Keratinocyte (primary cell): ENCODE results near the gene ZNF445.
"Not testable (repeated sequence)": the region's sequence is repeated elsewhere in the genome, so short reads cannot be mapped to it uniquely, and the experiment has no call there.

Source experiments
- EZH2 ChIP-seq: IDR thresholded peaks from one replicate; pipeline ENCODE4 v1.6.1; 2012; ENCODE audit warnings: inconsistent platforms, mild to moderate bottlenecking, low read length, moderate library complexity
- TF ChIP-seq, protein P1 (sequence below), 3 experiments: IDR thresholded peaks in 1 of 3; conservative IDR thresholded peaks in 1 of 3; optimal IDR thresholded peaks in 1 of 3; 2 replicates in 2 of 3; 3 replicates in 1 of 3; pipeline versions ENCODE3 to v1.5.1; 2011; ENCODE audit warnings: low read length in 3 of 3, mild to moderate bottlenecking in 3 of 3, moderate library complexity in 2 of 3, control low read depth in 1 of 3, inconsistent platforms in 1 of 3; ENCODE audit not compliant: insufficient read depth in 2 of 3; ENCODE audit errors: extremely low read depth in 1 of 3

DNA sequence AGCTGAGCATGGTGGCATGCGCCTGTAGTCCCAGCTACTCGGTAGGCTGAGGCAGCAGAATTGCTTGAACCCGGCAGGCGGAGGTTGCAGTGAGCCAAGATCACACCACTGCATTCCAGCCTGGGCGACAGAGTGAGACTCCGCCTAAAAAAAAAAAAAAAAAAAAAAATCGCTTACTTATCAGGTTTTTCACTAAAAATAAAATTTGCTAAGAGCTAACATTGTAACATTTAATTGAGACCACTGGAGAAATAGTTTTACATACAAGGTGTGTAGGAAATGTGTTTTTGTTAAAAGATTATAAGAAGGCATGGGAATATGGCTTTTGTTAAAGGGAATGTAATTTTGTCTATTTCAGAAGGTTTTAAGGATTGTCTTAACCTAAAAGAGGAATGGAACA is 12.6 kb downstream of the ZNF445 start:
- TF ChIP-seq, protein P1, sequence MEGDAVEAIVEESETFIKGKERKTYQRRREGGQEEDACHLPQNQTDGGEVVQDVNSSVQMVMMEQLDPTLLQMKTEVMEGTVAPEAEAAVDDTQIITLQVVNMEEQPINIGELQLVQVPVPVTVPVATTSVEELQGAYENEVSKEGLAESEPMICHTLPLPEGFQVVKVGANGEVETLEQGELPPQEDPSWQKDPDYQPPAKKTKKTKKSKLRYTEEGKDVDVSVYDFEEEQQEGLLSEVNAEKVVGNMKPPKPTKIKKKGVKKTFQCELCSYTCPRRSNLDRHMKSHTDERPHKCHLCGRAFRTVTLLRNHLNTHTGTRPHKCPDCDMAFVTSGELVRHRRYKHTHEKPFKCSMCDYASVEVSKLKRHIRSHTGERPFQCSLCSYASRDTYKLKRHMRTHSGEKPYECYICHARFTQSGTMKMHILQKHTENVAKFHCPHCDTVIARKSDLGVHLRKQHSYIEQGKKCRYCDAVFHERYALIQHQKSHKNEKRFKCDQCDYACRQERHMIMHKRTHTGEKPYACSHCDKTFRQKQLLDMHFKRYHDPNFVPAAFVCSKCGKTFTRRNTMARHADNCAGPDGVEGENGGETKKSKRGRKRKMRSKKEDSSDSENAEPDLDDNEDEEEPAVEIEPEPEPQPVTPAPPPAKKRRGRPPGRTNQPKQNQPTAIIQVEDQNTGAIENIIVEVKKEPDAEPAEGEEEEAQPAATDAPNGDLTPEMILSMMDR (optimal IDR thresholded peaks at IDR 0.05 in 1 of 3, IDR thresholded peaks at IDR 0.05 in 1 of 3, conservative IDR thresholded peaks at IDR 0.05 in 1 of 3; ENCODE audit: extremely low read depth in 1 of 3, insufficient read depth in 2 of 3, low read length in 3 of 3) = not testable (repeated sequence)
- TF ChIP-seq EZH2 = not testable (repeated sequence)
